HepG2 (cell line): ENCODE results near the gene SAXO1. TPM values are rescaled to one million over a fixed set of nuclear protein-coding genes. Genes with fewer than 3 reads are reported as not detected.

Experiments
- ATAC-seq: fragments of 200-7000 bp; cut with Tn5 transposase; 3 replicates; pipeline ENCODE4 v1.9.1; 2020; ENCODE audit warnings: mild to moderate bottlenecking, moderate library complexity
- BruUV-seq: library from RNA; stranded (reverse); fragments of 400-500 nt; replicated peaks from 2 replicates; lab custom pipeline; 2021; lab: Mats Ljungman, UMichigan
- CTCF ChIA-PET: fragments of 300-600 bp; formaldehyde crosslinking; extraction: SDS; loops from one replicate; lab custom pipeline; 2021; ENCODE audit warnings: low total read pairs, inconsistent platforms, low intra/inter-chr PET ratio; lab: Yijun Ruan, JAX
- POLR2A ChIA-PET: fragments of 350-600 bp; sonication (Branson Sonifier 250); formaldehyde crosslinking; loops from one replicate; lab custom pipeline; 2020; ENCODE audit warnings: antibody characterized with exemption, inconsistent platforms; lab: Yijun Ruan, JAX
- DNase-seq: peaks from one replicate; pipeline ENCODE4 v3.0.0-alpha.2; 2015; ENCODE audit warnings: low spot score
- FAIRE-seq: peaks from 3 replicates; lab custom pipeline; 2011; peaks lifted over from hg19 to GRCh38; lab: Jason Lieb, UNC
- H2AFZ ChIP-seq: one replicate; pipeline ENCODE4 v1.6.1; 2011; ENCODE audit warnings: low read length, inconsistent platforms
- H3K27ac ChIP-seq: fragments of 300-600 bp; 3 replicates; pipeline ENCODE4 v1.8.0; 2011; ENCODE audit warnings: mixed run types, mild to moderate bottlenecking, mixed read lengths, low read length, inconsistent platforms; ENCODE audit not compliant: insufficient read depth; ENCODE audit errors: extremely low read length
- H3K27me3 ChIP-seq, 2 experiments: fragments of 200-600 bp in 1 of 2; 2 replicates in 1 of 2; 3 replicates in 1 of 2; pipeline versions ENCODE4 v1.6.0 to v1.8.0; 2011; ENCODE audit warnings: low read length in 2 of 2, mild to moderate bottlenecking in 2 of 2, moderate library complexity in 2 of 2, inconsistent platforms in 1 of 2; ENCODE audit not compliant: insufficient read depth in 2 of 2, control insufficient read depth in 1 of 2
- H3K36me3 ChIP-seq, 2 experiments: fragments of 200-600 bp in 1 of 2; replicated peaks in 1 of 2; 2 replicates in 1 of 2; 3 replicates in 1 of 2; pipeline versions ENCODE4 v1.5.1 to v1.8.0; 2011; ENCODE audit warnings: low read length in 2 of 2, inconsistent platforms in 1 of 2; ENCODE audit not compliant: insufficient read depth in 2 of 2, control insufficient read depth in 1 of 2
- H3K4me1 ChIP-seq: 2 replicates; pipeline ENCODE4 v1.5.1; 2012; ENCODE audit warnings: low read length, inconsistent platforms; ENCODE audit not compliant: insufficient read depth
- H3K4me2 ChIP-seq: 2 replicates; pipeline ENCODE4 v1.6.0; 2011; ENCODE audit warnings: low read depth, low read length, inconsistent platforms
- H3K4me3 ChIP-seq, 3 experiments: fragments of 200-600 bp in 1 of 3; sonication (generic), shearing (Covaris generic) in 1 of 3; replicated peaks in 1 of 3; 2 replicates each; pipeline ENCODE4 v1.5.1; 2011 to 2016; ENCODE audit warnings: low read length in 3 of 3, inconsistent platforms in 2 of 3, low read depth in 2 of 3, mild to moderate bottlenecking in 2 of 3, control low read depth in 1 of 3, mixed read lengths in 1 of 3; ENCODE audit not compliant: insufficient read depth in 1 of 3
- H3K79me2 ChIP-seq: one replicate; pipeline ENCODE4 v1.6.1; 2011; ENCODE audit warnings: low read length, inconsistent platforms; ENCODE audit not compliant: insufficient read depth
- H3K9ac ChIP-seq: 2 replicates; pipeline ENCODE4 v1.6.0; 2011; ENCODE audit warnings: mild to moderate bottlenecking, low read depth, low read length, inconsistent platforms; ENCODE audit not compliant: insufficient read depth
- H3K9me3 ChIP-seq: 2 replicates; pipeline ENCODE4 v1.5.1; 2012; ENCODE audit warnings: mild to moderate bottlenecking, low read length
- H4K20me1 ChIP-seq: 2 replicates; pipeline ENCODE4 v1.6.0; 2011; ENCODE audit warnings: inconsistent platforms, mild to moderate bottlenecking, low read length, moderate library complexity; ENCODE audit not compliant: insufficient read depth
- FOXK2 ChIP-seq: fragments of 450-650 bp; IDR thresholded peaks from 2 replicates; pipeline ENCODE4 v1.6.1; 2016
- ISL2 ChIP-seq: sonication (generic); formaldehyde crosslinking; IDR thresholded peaks from 2 replicates; pipeline ENCODE4 v1.5.0; 2020; ENCODE audit warnings: missing genetic modification reagents
- REL ChIP-seq: sonication (generic); formaldehyde crosslinking; conservative IDR thresholded peaks from 2 replicates; pipeline ENCODE4 v1.8.0; 2022; ENCODE audit warnings: mild to moderate bottlenecking, missing genetic modification reagents, moderate library complexity
- RORA ChIP-seq: sonication (generic); formaldehyde crosslinking; IDR thresholded peaks from 2 replicates; pipeline ENCODE4 v1.5.0; 2020; ENCODE audit warnings: mild to moderate bottlenecking, missing genetic modification reagents, moderate library complexity
- RXRB ChIP-seq: IDR thresholded peaks from 2 replicates; pipeline ENCODE4 v1.6.1; 2016; ENCODE audit warnings: borderline replicate concordance, missing genetic modification reagents, missing compliant biosample characterization
- ZBTB4 ChIP-seq: sonication (generic); formaldehyde crosslinking; IDR thresholded peaks from 2 replicates; pipeline ENCODE4 v1.4.0; 2020; ENCODE audit warnings: missing genetic modification reagents, mild to moderate bottlenecking, borderline replicate concordance
- ZNF121 ChIP-seq: sonication (generic); formaldehyde crosslinking; IDR thresholded peaks from 2 replicates; pipeline ENCODE4 v1.5.0; 2020; ENCODE audit warnings: mild to moderate bottlenecking, missing genetic modification reagents
- ZNF253 ChIP-seq: sonication (generic); formaldehyde crosslinking; IDR thresholded peaks from 2 replicates; pipeline ENCODE4 v1.8.0; 2022; ENCODE audit warnings: mild to moderate bottlenecking, missing genetic modification reagents, borderline replicate concordance
- ZNF30 ChIP-seq: sonication (generic); formaldehyde crosslinking; IDR thresholded peaks from 2 replicates; pipeline ENCODE4 v1.5.0; 2020; ENCODE audit warnings: mild to moderate bottlenecking, missing genetic modification reagents
- WGBS: methylation state at CpG from one replicate; pipeline ENCODE4 v1.1.6; 2017; ENCODE audit warnings: low lambda C conversion rate; 5-methylcytosine and 5-hydroxymethylcytosine counted together
- in situ Hi-C: cut with HindIII; loops from 2 replicates; pipeline ENCODE4 v1.10.0; 2017; ENCODE audit warnings: low pct_unique_long_range_greater_than_20kb; ENCODE audit not compliant: extremely low pct_ligation_motif_present
- intact Hi-C: fragments of 100-400 bp; cut with micrococcal nuclease; formaldehyde crosslinking; loops from one replicate; pipeline ENCODE4 v1.10.0; 2022; ENCODE audit not compliant: unreplicated experiment
- polyA plus RNA-seq, 8 experiments: library from polyadenylated mRNA; depleted of rRNA in 3 of 8; stranded (reverse) in 7 of 8; unstranded in 1 of 8; fragments of >200 nt; fragmentation: Illumina TruSeq in 4 of 8; extraction: Trizol in 4 of 8; gene quantifications; 2 replicates each; pipeline versions ENCODE4 v1.2.1 to v1.2.3, GENCODE V29; 2011 to 2016; ENCODE audit warnings: low read depth in 4 of 8, missing spikeins in 1 of 8, mixed read lengths in 1 of 8; ENCODE audit not compliant: insufficient read depth in 1 of 8
- total RNA-seq, 5 experiments: library from RNA; depleted of rRNA; stranded (reverse); fragments of >200 nt; fragmentation: Illumina TruSeq; extraction: Trizol; gene quantifications; 2 replicates each; pipeline ENCODE4 v1.2.3, GENCODE V29; 2016; ENCODE audit warnings: low read depth in 1 of 5

Gene SAXO1
- total and polyA plus RNA-seq, 2 of the 13 experiments (the other 11 are each of a cell fraction or from before 2014, with no cell fraction given) = not detected

- no peaks in the 10 kb centered on the region for H3K79me2 ChIP-seq
- H3K9me3 ChIP-seq = peaks cover under 1% of the 10 kb centered on the region; the same call in 1 of the 2 replicates
- intact Hi-C loops (no loop called here), in situ Hi-C loops (no loop called here)
- no peak overlapping the region for H3K4me3 ChIP-seq
- no peak overlapping the region for H3K27ac ChIP-seq
- ChIA-PET CTCF (no interaction called here), POLR2A (no interaction called here)
- H3K27me3 ChIP-seq = peaks cover 0 to 6% of the 10 kb centered on the region in 2 experiments; a peak in 1 of 5 replicates
- H3K4me2 ChIP-seq = no peak overlapping the region
- TF ChIP-seq REL (no peak), ZNF121 (no peak), ISL2 (CRISPR knock-in tag) (no peak), RORA (no peak), RXRB (no peak), FOXK2 (no peak), ZNF253 (CRISPR knock-in tag) (no peak), ZNF30 (no peak), ZBTB4 (CRISPR knock-in tag) (no peak)
- BruUV-seq = no TSS peak
- FAIRE-seq = no peak
- H3K4me1 ChIP-seq = no peaks in the 10 kb centered on the region
- ATAC-seq = no peak
- H4K20me1 ChIP-seq = no peaks in the 10 kb centered on the region
- H3K9ac ChIP-seq = no peak overlapping the region
- no peak for DNase-seq
- WGBS = 0% methylated on average over 4 of the region's 4 CpGs
- H3K36me3 ChIP-seq = no peaks in the 10 kb centered on the region
- H2AFZ ChIP-seq = no peak overlapping the region
These were observed 142.6 kb downstream of the SAXO1 start for GRCh38 chr9:18890372-18890771.
